Upper lobe of left lung (tissue), 4 donors: ENCODE measurements around the gene ACYP1.

Experiments
- POLR2A ChIP-seq, 4 donors: fragments of 450-650 bp; IDR thresholded peaks; one replicate each; pipeline ENCODE4 v1.5.1; 2016 to 2017; ENCODE audit warnings: antibody characterized with exemption in 4 of 4, mild to moderate bottlenecking in 2 of 4
- TF ChIP-seq, protein P1 (sequence below), 6 experiments: fragments of 450-650 bp in 4 of 6; fragments of 200-600 bp in 2 of 6; sonication (generic) in 2 of 6; IDR thresholded peaks; one replicate each; pipeline ENCODE4 v1.5.1; 2016 to 2019; ENCODE audit warnings: antibody characterized with exemption in 6 of 6

DNA sequence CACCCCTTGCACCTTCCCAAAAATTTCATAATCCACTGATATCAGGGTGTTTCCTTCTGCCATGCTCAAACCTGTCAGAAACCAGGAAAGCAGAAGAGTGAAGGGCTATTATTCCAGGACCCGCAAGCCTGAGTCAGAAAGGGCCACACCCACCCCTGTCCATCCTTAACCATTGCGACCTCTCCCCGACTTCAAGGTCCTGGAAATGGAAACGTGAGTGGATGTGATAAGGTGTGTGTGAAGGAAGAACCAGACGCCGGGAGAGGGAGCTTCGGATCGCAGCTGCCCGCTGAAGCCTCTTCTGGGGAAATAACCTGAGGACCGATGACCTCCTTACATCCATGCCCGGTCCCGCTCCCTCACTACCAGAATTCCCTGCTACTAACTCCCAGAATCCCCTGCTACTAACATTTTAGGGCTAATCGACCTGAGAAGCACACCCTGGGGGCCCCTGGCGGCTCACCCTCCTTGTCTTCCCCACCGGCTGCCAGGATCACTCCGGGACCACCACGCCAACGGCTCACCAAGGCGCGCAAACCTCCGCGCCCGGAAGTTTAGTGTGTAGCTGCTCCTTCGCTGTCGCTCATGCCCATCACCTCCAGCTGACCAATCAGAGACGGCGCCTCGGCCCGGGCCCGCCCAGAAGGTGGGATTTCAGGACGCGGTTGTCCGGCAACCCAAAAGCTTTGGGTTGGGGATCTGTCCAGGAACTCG lies at the start of gene ACYP1:
- TF ChIP-seq, protein P1, sequence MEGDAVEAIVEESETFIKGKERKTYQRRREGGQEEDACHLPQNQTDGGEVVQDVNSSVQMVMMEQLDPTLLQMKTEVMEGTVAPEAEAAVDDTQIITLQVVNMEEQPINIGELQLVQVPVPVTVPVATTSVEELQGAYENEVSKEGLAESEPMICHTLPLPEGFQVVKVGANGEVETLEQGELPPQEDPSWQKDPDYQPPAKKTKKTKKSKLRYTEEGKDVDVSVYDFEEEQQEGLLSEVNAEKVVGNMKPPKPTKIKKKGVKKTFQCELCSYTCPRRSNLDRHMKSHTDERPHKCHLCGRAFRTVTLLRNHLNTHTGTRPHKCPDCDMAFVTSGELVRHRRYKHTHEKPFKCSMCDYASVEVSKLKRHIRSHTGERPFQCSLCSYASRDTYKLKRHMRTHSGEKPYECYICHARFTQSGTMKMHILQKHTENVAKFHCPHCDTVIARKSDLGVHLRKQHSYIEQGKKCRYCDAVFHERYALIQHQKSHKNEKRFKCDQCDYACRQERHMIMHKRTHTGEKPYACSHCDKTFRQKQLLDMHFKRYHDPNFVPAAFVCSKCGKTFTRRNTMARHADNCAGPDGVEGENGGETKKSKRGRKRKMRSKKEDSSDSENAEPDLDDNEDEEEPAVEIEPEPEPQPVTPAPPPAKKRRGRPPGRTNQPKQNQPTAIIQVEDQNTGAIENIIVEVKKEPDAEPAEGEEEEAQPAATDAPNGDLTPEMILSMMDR (IDR thresholded peaks at IDR 0.05), result peak in 1 of 6 experiments; percentile 6
- TF ChIP-seq POLR2A (IDR thresholded peaks at IDR 0.05), result peak in 1 of 4 donors; percentile 56
